K562 (cell line): ENCODE results near the gene OXLD1. TPM values are rescaled to one million over a fixed set of nuclear protein-coding genes. Genes with fewer than 3 reads are reported as not detected.

Experiments
- E2F3 ChIP-seq: fragments of 250-450 bp; sonication (Bioruptor Pico); IDR thresholded peaks from 2 replicates; pipeline ENCODE4 v1.4.0; 2020; ENCODE audit warnings: mild to moderate bottlenecking
- GMEB1 ChIP-seq: fragments of 250-450 bp; sonication (Bioruptor Pico); IDR thresholded peaks from 2 replicates; pipeline ENCODE4 v1.4.0; 2020; ENCODE audit warnings: mild to moderate bottlenecking
- GTF2A2 ChIP-seq: IDR thresholded peaks from 2 replicates; pipeline ENCODE4 v1.6.1; 2016; ENCODE audit warnings: mild to moderate bottlenecking, missing genetic modification characterization, missing compliant biosample characterization
- HDAC1 ChIP-seq, 2 experiments: fragments of 450-650 bp; IDR thresholded peaks; 2 replicates each; pipeline ENCODE4 v1.6.1; 2016 to 2017; ENCODE audit warnings: inconsistent platforms in 1 of 2, mild to moderate bottlenecking in 1 of 2, moderate library complexity in 1 of 2
- HLTF ChIP-seq: fragments of 450-650 bp; IDR thresholded peaks from 2 replicates; pipeline ENCODE4 v1.6.1; 2016
- L3MBTL2 ChIP-seq: fragments of 450-650 bp; IDR thresholded peaks from 2 replicates; pipeline ENCODE4 v1.6.1; 2016; ENCODE audit warnings: mild to moderate bottlenecking, moderate library complexity
- NCOA4 ChIP-seq: fragments of 450-650 bp; IDR thresholded peaks from 2 replicates; pipeline ENCODE4 v1.6.1; 2018; ENCODE audit warnings: mild to moderate bottlenecking; ENCODE audit not compliant: partially characterized antibody
- NFATC3 ChIP-seq: fragments of 450-650 bp; IDR thresholded peaks from 2 replicates; pipeline ENCODE4 v1.6.1; 2017; ENCODE audit warnings: mild to moderate bottlenecking
- NR2F6 ChIP-seq: fragments of 450-650 bp; formaldehyde crosslinking; IDR thresholded peaks from 2 replicates; pipeline ENCODE4 v1.4.0; 2020; ENCODE audit warnings: mild to moderate bottlenecking
- NUFIP1 ChIP-seq: fragments of 450-650 bp; IDR thresholded peaks from 2 replicates; pipeline ENCODE4 v1.6.1; 2018; ENCODE audit not compliant: partially characterized antibody
- POLR2G ChIP-seq: fragments of 200-400 bp; formaldehyde crosslinking; IDR thresholded peaks from 2 replicates; pipeline ENCODE4 v1.6.1; 2017; ENCODE audit warnings: low read depth, mild to moderate bottlenecking, antibody characterized with exemption, low read length, moderate library complexity
- PYGO2 ChIP-seq: fragments of 450-650 bp; IDR thresholded peaks from 2 replicates; pipeline ENCODE4 v1.6.1; 2016; ENCODE audit warnings: mild to moderate bottlenecking, missing genetic modification characterization, moderate library complexity, missing compliant biosample characterization
- RB1 ChIP-seq: fragments of 450-650 bp; IDR thresholded peaks from 2 replicates; pipeline ENCODE4 v1.6.1; 2017; ENCODE audit warnings: low read depth, mild to moderate bottlenecking
- SMAD4 ChIP-seq: fragments of 250-450 bp; sonication (Bioruptor Pico); conservative IDR thresholded peaks from 2 replicates; pipeline ENCODE4 v1.8.0; 2021; ENCODE audit warnings: inconsistent platforms, mild to moderate bottlenecking, moderate library complexity
- STAT5A ChIP-seq: IDR thresholded peaks from 2 replicates; pipeline ENCODE4 v1.6.1; 2012; ENCODE audit warnings: low read length, inconsistent platforms, borderline replicate concordance
- THRA ChIP-seq: fragments of 450-650 bp; IDR thresholded peaks from 2 replicates; pipeline ENCODE4 v1.6.1; 2017; ENCODE audit warnings: mild to moderate bottlenecking, moderate library complexity
- YBX1 ChIP-seq: fragments of 450-650 bp; IDR thresholded peaks from 2 replicates; pipeline ENCODE4 v1.7.1; 2016; ENCODE audit warnings: mild to moderate bottlenecking
- ZFX ChIP-seq: sonication (generic); formaldehyde crosslinking; IDR thresholded peaks from 2 replicates; pipeline ENCODE4 v1.8.0; 2022; ENCODE audit warnings: mild to moderate bottlenecking, missing genetic modification reagents, moderate library complexity
- ZNF165 ChIP-seq: fragments of 250-450 bp; sonication (Bioruptor Pico); IDR thresholded peaks from 2 replicates; pipeline ENCODE4 v1.4.0; 2020; ENCODE audit warnings: borderline replicate concordance
- polyA plus RNA-seq, 8 experiments: library from polyadenylated mRNA; depleted of rRNA in 4 of 8; stranded (reverse) in 5 of 8; unstranded in 3 of 8; fragments of >200 nt; fragmentation: Nextera tagmentation in 2 of 8; fragmentation: Illumina TruSeq in 1 of 8; extraction: Ambion mirVana in 2 of 8; extraction: Trizol in 1 of 8; gene quantifications; 2 replicates each; pipeline versions ENCODE4 v1.2.1 to v1.2.3, GENCODE V29; 2011 to 2014; ENCODE audit warnings: inconsistent platforms in 1 of 8, missing spikeins in 1 of 8
- total RNA-seq, 7 experiments: library from RNA; depleted of rRNA in 6 of 7; stranded (reverse); fragments of >200 nt in 6 of 7; fragmentation: Illumina TruSeq in 2 of 7; extraction: Trizol in 2 of 7; gene quantifications; 2 replicates each; pipeline versions ENCODE4 v1.2.1 to v1.2.3, GENCODE V29; 2011 to 2021; ENCODE audit warnings: low replicate concordance in 1 of 7
- TF ChIP-seq, protein P1 (sequence below), 3 experiments: IDR thresholded peaks in 2 of 3; conservative IDR thresholded peaks in 1 of 3; 2 replicates each; pipeline ENCODE4 v1.5.1; 2011 to 2012; ENCODE audit warnings: low read length in 3 of 3, mild to moderate bottlenecking in 3 of 3, control low read depth in 2 of 3, improper control_type of control experiment in 1 of 3, inconsistent platforms in 1 of 3, low read depth in 1 of 3, mixed read lengths in 1 of 3, moderate library complexity in 1 of 3; ENCODE audit not compliant: insufficient read depth in 2 of 3
- TF ChIP-seq, protein P2 (sequence below): fragments of 450-650 bp; formaldehyde crosslinking; conservative IDR thresholded peaks from 2 replicates; pipeline ENCODE4 v1.4.0; 2022; ENCODE audit warnings: mild to moderate bottlenecking, missing genetic modification characterization
- TF ChIP-seq, protein P3 (sequence below): fragments of 450-650 bp; IDR thresholded peaks from 2 replicates; pipeline ENCODE4 v1.6.1; 2016; ENCODE audit warnings: missing biosample characterization, missing genetic modification characterization

Gene OXLD1
- total and polyA plus RNA-seq, 9 of the 15 experiments (the other 6 are each of a cell fraction or from before 2014, with no cell fraction given), result 4.4 to 115 (median 29.3) TPM

GRCh38 chr17:81665205-81666091, 957 bp downstream of the OXLD1 start (continued):
- TF ChIP-seq, protein P1, sequence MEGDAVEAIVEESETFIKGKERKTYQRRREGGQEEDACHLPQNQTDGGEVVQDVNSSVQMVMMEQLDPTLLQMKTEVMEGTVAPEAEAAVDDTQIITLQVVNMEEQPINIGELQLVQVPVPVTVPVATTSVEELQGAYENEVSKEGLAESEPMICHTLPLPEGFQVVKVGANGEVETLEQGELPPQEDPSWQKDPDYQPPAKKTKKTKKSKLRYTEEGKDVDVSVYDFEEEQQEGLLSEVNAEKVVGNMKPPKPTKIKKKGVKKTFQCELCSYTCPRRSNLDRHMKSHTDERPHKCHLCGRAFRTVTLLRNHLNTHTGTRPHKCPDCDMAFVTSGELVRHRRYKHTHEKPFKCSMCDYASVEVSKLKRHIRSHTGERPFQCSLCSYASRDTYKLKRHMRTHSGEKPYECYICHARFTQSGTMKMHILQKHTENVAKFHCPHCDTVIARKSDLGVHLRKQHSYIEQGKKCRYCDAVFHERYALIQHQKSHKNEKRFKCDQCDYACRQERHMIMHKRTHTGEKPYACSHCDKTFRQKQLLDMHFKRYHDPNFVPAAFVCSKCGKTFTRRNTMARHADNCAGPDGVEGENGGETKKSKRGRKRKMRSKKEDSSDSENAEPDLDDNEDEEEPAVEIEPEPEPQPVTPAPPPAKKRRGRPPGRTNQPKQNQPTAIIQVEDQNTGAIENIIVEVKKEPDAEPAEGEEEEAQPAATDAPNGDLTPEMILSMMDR (IDR thresholded peaks at IDR 0.05 in 2 of 3, conservative IDR thresholded peaks at IDR 0.05 in 1 of 3; ENCODE audit: insufficient read depth in 2 of 3, low read depth in 1 of 3, low read length in 3 of 3), result no peak
- TF ChIP-seq, protein P2, sequence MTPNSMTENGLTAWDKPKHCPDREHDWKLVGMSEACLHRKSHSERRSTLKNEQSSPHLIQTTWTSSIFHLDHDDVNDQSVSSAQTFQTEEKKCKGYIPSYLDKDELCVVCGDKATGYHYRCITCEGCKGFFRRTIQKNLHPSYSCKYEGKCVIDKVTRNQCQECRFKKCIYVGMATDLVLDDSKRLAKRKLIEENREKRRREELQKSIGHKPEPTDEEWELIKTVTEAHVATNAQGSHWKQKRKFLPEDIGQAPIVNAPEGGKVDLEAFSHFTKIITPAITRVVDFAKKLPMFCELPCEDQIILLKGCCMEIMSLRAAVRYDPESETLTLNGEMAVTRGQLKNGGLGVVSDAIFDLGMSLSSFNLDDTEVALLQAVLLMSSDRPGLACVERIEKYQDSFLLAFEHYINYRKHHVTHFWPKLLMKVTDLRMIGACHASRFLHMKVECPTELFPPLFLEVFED (CRISPR knock-in tag), result no peak; the same call in 1 of the 2 replicates
- peak; percentile 52; the same call in 1 of the 2 replicates for TF ChIP-seq GMEB1 (CRISPR knock-in tag)
- TF ChIP-seq PYGO2 (tag), result peak; percentile 52; the same call in 1 of the 2 replicates
- TF ChIP-seq STAT5A, result no peak
- TF ChIP-seq GTF2A2 (tag), result peak; percentile 67; the same call in 1 of the 2 replicates
- no peak for TF ChIP-seq YBX1
- TF ChIP-seq, protein P3, sequence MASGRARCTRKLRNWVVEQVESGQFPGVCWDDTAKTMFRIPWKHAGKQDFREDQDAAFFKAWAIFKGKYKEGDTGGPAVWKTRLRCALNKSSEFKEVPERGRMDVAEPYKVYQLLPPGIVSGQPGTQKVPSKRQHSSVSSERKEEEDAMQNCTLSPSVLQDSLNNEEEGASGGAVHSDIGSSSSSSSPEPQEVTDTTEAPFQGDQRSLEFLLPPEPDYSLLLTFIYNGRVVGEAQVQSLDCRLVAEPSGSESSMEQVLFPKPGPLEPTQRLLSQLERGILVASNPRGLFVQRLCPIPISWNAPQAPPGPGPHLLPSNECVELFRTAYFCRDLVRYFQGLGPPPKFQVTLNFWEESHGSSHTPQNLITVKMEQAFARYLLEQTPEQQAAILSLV, result 0 out of 2 replicates have a peak, but pooled peaks have one; percentile 78
- no peak for TF ChIP-seq THRA
- peak; percentile 64 for TF ChIP-seq NUFIP1
- TF ChIP-seq ZFX (CRISPR knock-in tag), result peak; percentile 63; the same call in 1 of the 2 replicates
- no peak for TF ChIP-seq HLTF
- TF ChIP-seq L3MBTL2, result peak; percentile 98
- no peak for TF ChIP-seq ZNF165 (CRISPR knock-in tag)
- peak; percentile 91 for TF ChIP-seq E2F3
- TF ChIP-seq HDAC1 (IDR thresholded peaks at IDR 0.05), result peak in 1 of 2 experiments; percentile 10; a peak in 1 of 4 replicates
- no peak for TF ChIP-seq NCOA4
- TF ChIP-seq NR2F6 (CRISPR knock-in tag), result no peak
- peak; percentile 68 for TF ChIP-seq POLR2G
- no peak for TF ChIP-seq RB1
- no peak for TF ChIP-seq NFATC3
- peak; percentile 91 for TF ChIP-seq SMAD4 (CRISPR knock-in tag)
